Islet of Langerhans (tissue), 1 donor: ENCODE measurements around the gene ENAH.
"Not testable (repeated sequence)": the region's sequence is repeated elsewhere in the genome, so short reads cannot be mapped to it uniquely, and the experiment has no call there.

ENCODE experiments used
- FAIRE-seq: peaks from one replicate; lab custom pipeline; 2011; peaks lifted over from hg19 to GRCh38; lab: Jason Lieb, UNC

ENAH gene

GRCh38 chr1:225523263-225523950 lies 129.5 kb downstream of the ENAH start:
- FAIRE-seq, result no peak

- no peak for FAIRE-seq
Measured at GRCh38 chr1:225522588-225523262, 130.2 kb downstream of the ENAH start.

GRCh38 chr1:225520587-225521227 lies 132.2 kb downstream of the ENAH start:
- no peak for FAIRE-seq

- no peak for FAIRE-seq
Measured at GRCh38 chr1:225519166-225519863, 133.6 kb downstream of the ENAH start.

- no peak for FAIRE-seq
Measured at GRCh38 chr1:225517697-225518096, 135.2 kb downstream of the ENAH start.

- no peak for FAIRE-seq
Measured at GRCh38 chr1:225517221-225517620, 135.7 kb downstream of the ENAH start.

GRCh38 chr1:225514671-225515081 lies 138.2 kb downstream of the ENAH start:
- FAIRE-seq, result no peak

- FAIRE-seq, result not testable (repeated sequence)
Measured at GRCh38 chr1:225513576-225513975, 139.3 kb downstream of the ENAH start.

GRCh38 chr1:225511828-225512381 lies 141.0 kb downstream of the ENAH start:
- FAIRE-seq, result no peak

GRCh38 chr1:225510740-225511139 lies 142.2 kb downstream of the ENAH start:
- FAIRE-seq, result not testable (repeated sequence)

GRCh38 chr1:225509770-225510169 lies 143.2 kb downstream of the ENAH start:
- FAIRE-seq, result no peak

- no peak for FAIRE-seq
Measured at GRCh38 chr1:225509376-225509707, 143.6 kb downstream of the ENAH start.

- peak; percentile 98 for FAIRE-seq
Measured at GRCh38 chr1:225508538-225509375, 144.2 kb downstream of the ENAH start.

GRCh38 chr1:225506727-225507126 lies 146.2 kb downstream of the ENAH start:
- no peak for FAIRE-seq

GRCh38 chr1:225504776-225505175 lies 148.1 kb downstream of the ENAH start:
- FAIRE-seq, result no peak

GRCh38 chr1:225500624-225501192 lies 152.2 kb downstream of the ENAH start:
- no peak for FAIRE-seq

- FAIRE-seq, result no peak
Measured at GRCh38 chr1:225498549-225499136, 154.3 kb downstream of the ENAH start.

- FAIRE-seq, result no peak
Measured at GRCh38 chr1:225494789-225495359, 158.0 kb downstream of the ENAH start.

GRCh38 chr1:225493591-225494246 lies 159.2 kb downstream of the ENAH start:
- FAIRE-seq, result no peak

GRCh38 chr1:225488676-225489075 lies 164.2 kb downstream of the ENAH start:
- no peak for FAIRE-seq
